Ascending aorta (tissue), 2 donors: Measurements from ENCODE around the gene PPOX. TPM values are rescaled to one million over a fixed set of nuclear protein-coding genes. Genes with fewer than 3 reads are reported as not detected.

Experiments
- DNase-seq, 2 donors: peaks; one replicate each; pipeline ENCODE4 v3.0.0-alpha.2; 2019; ENCODE audit warnings: low spot score in 2 of 2
- H3K27ac ChIP-seq, 2 donors: fragments of 200-600 bp; sonication (generic); one replicate each; pipeline ENCODE4 v1.5.1; 2016 to 2017; ENCODE audit warnings: mild to moderate bottlenecking in 1 of 2
- H3K27me3 ChIP-seq: fragments of 200-600 bp; sonication (generic); one replicate; pipeline ENCODE4 v1.5.1; 2017
- H3K36me3 ChIP-seq, 2 donors: fragments of 200-600 bp; sonication (generic); one replicate each; pipeline ENCODE4 v1.5.1; 2016
- H3K4me1 ChIP-seq, 2 donors: fragments of 200-600 bp; sonication (generic); one replicate each; pipeline ENCODE4 v1.5.1; 2016 to 2017; ENCODE audit warnings: mild to moderate bottlenecking in 1 of 2
- H3K4me3 ChIP-seq, 2 donors: fragments of 200-600 bp; sonication (generic); one replicate each; pipeline ENCODE4 v1.5.1; 2016 to 2017; ENCODE audit warnings: mild to moderate bottlenecking in 1 of 2
- H3K9me3 ChIP-seq, 2 donors: fragments of 200-600 bp; sonication (generic); one replicate each; pipeline ENCODE4 v1.5.1; 2016
- CTCF ChIP-seq, 3 experiments: fragments of 200-600 bp in 2 of 3; fragments of 450-650 bp in 1 of 3; sonication (generic) in 2 of 3; IDR thresholded peaks; one replicate each; pipeline ENCODE4 v1.5.1; 2016 to 2019; ENCODE audit warnings: antibody characterized with exemption in 3 of 3, mild to moderate bottlenecking in 1 of 3, moderate library complexity in 1 of 3
- intact Hi-C: fragments of 100-400 bp; cut with DNase I; formaldehyde crosslinking; loops from one replicate; pipeline ENCODE4 v1.15.1; 2023
- total RNA-seq: library from RNA; depleted of rRNA; stranded (reverse); fragments of >200 nt; gene quantifications from one replicate; pipeline ENCODE4 v1.1.0, GENCODE V29; 2016

Gene PPOX
- total RNA-seq, 1 donor from 2014 or later = 4.8 TPM

- no peak for DNase-seq
- no peak overlapping the region for H3K27ac ChIP-seq
Measured at GRCh38 chr1:161190962-161191521, 24.8 kb downstream of the PPOX start.

GRCh38 chr1:161191971-161192370 is 25.7 kb downstream of the PPOX start:
- no peak for TF ChIP-seq CTCF (IDR thresholded peaks at IDR 0.05)
- intact Hi-C loops = no loop called here
- Histone ChIP-seq H3K4me3 (no peak overlapping the region), H3K27me3 (no peaks in the 10 kb centered on the region), H3K4me1 (no peaks in the 10 kb centered on the region), H3K27ac (no peak overlapping the region), H3K36me3 (no peaks in the 10 kb centered on the region), H3K9me3 (no peaks in the 10 kb centered on the region)
- no peak for DNase-seq

More at GRCh38 chr1:161190962-161191521, 24.8 kb downstream of the PPOX start:
- Histone ChIP-seq H3K4me1 (no peaks in the 10 kb centered on the region), H3K4me3 (no peak overlapping the region), H3K27me3 (no peaks in the 10 kb centered on the region), H3K36me3 (no peaks in the 10 kb centered on the region), H3K9me3 (no peaks in the 10 kb centered on the region)
- intact Hi-C loops = no loop called here
- TF ChIP-seq CTCF (IDR thresholded peaks at IDR 0.05) = no peak

GRCh38 chr1:161192476-161193465 is 26.5 kb downstream of the PPOX start:
- Histone ChIP-seq H3K27ac (no peak overlapping the region), H3K36me3 (no peaks in the 10 kb centered on the region), H3K27me3 (no peaks in the 10 kb centered on the region), H3K4me1 (peaks cover 0 to under 1% of the 10 kb centered on the region in 2 donors), H3K9me3 (no peaks in the 10 kb centered on the region), H3K4me3 (no peak overlapping the region)
- TF ChIP-seq CTCF (IDR thresholded peaks at IDR 0.05) = peak; percentile 71 to 90 (median 78)
- intact Hi-C loops = no loop called here
- DNase-seq = no peak

- peak in 1 of 3 experiments; percentile 8 for TF ChIP-seq CTCF (IDR thresholded peaks at IDR 0.05)
- DNase-seq = no peak
- no peaks in the 10 kb centered on the region for H3K36me3 ChIP-seq
- H3K27ac ChIP-seq = no peak overlapping the region
- peaks cover 0 to 6% of the 10 kb centered on the region in 2 donors for H3K4me1 ChIP-seq
- H3K4me3 ChIP-seq = no peak overlapping the region
- H3K27me3 ChIP-seq = no peaks in the 10 kb centered on the region
- H3K9me3 ChIP-seq = no peaks in the 10 kb centered on the region
- intact Hi-C loops = no loop called here
Measured at GRCh38 chr1:161193561-161194235, 27.5 kb downstream of the PPOX start.

- H3K4me3 ChIP-seq = no peak overlapping the region
- no peak for DNase-seq
- H3K36me3 ChIP-seq = no peaks in the 10 kb centered on the region
- TF ChIP-seq CTCF (IDR thresholded peaks at IDR 0.05) = no peak
- intact Hi-C loops = no loop called here
- no peaks in the 10 kb centered on the region for H3K9me3 ChIP-seq
- H3K4me1 ChIP-seq = peaks cover 0 to 8% of the 10 kb centered on the region in 2 donors
- no peaks in the 10 kb centered on the region for H3K27me3 ChIP-seq
- no peak overlapping the region for H3K27ac ChIP-seq
Measured at GRCh38 chr1:161195171-161195570, 28.9 kb downstream of the PPOX start.
